HepG2 (cell line): Measurements from ENCODE around the gene MZF1. TPM values are rescaled to one million over a fixed set of nuclear protein-coding genes. Genes with fewer than 3 reads are reported as not detected.
A peak's percentile ranks its signal among the peaks of the same experiment; 100 is the strongest.

ENCODE experiments used
- CAMTA2 ChIP-seq: sonication (generic); formaldehyde crosslinking; IDR thresholded peaks from 2 replicates; pipeline ENCODE4 v1.4.0; 2020; ENCODE audit warnings: mild to moderate bottlenecking, missing genetic modification reagents, borderline replicate concordance
- ELF3 ChIP-seq: IDR thresholded peaks from 2 replicates; pipeline ENCODE4 v1.6.1; 2016; ENCODE audit warnings: missing genetic modification reagents, missing compliant biosample characterization
- ERF ChIP-seq: IDR thresholded peaks from 2 replicates; pipeline ENCODE4 v1.6.1; 2018; ENCODE audit warnings: missing biosample characterization, missing genetic modification reagents
- HHEX ChIP-seq: IDR thresholded peaks from 2 replicates; pipeline ENCODE4 v1.6.1; 2016; ENCODE audit warnings: control low read depth
- HOMEZ ChIP-seq: IDR thresholded peaks from 2 replicates; pipeline ENCODE4 v1.6.1; 2016; ENCODE audit warnings: low read depth
- MBD4 ChIP-seq: IDR thresholded peaks from 2 replicates; pipeline ENCODE4 v1.6.1; 2012; ENCODE audit warnings: low read length, inconsistent platforms, borderline replicate concordance
- SRSF9 ChIP-seq: fragments of 200-400 bp; formaldehyde crosslinking; IDR thresholded peaks from 2 replicates; pipeline ENCODE4 v1.6.1; 2018; ENCODE audit warnings: borderline replicate concordance, mild to moderate bottlenecking, low read depth, low read length; ENCODE audit not compliant: insufficient read depth, poor library complexity, severe bottlenecking
- TFDP1 ChIP-seq: IDR thresholded peaks from 2 replicates; pipeline ENCODE4 v1.6.1; 2016; ENCODE audit warnings: missing compliant biosample characterization, missing genetic modification reagents, borderline replicate concordance
- ZBTB40 ChIP-seq, 2 experiments: fragments of 450-650 bp in 1 of 2; sonication (generic) in 1 of 2; formaldehyde crosslinking in 1 of 2; IDR thresholded peaks; 2 replicates each; pipeline versions ENCODE4 v1.6.1 to v1.8.0; 2016 to 2022; ENCODE audit warnings: antibody characterized with exemption in 1 of 2, mild to moderate bottlenecking in 1 of 2, missing genetic modification reagents in 1 of 2
- ZNF234 ChIP-seq: sonication (generic); formaldehyde crosslinking; conservative IDR thresholded peaks from 2 replicates; pipeline ENCODE4 v1.5.1; 2020; ENCODE audit warnings: mild to moderate bottlenecking, missing genetic modification reagents
- ZNF326 ChIP-seq: sonication (generic); formaldehyde crosslinking; IDR thresholded peaks from 2 replicates; pipeline ENCODE4 v1.4.0; 2020; ENCODE audit warnings: missing genetic modification reagents, borderline replicate concordance
- ZNF746 ChIP-seq: sonication (generic); formaldehyde crosslinking; IDR thresholded peaks from 2 replicates; pipeline ENCODE4 v1.8.0; 2022; ENCODE audit warnings: mild to moderate bottlenecking, missing genetic modification reagents
- ZNF788 ChIP-seq: sonication (generic); formaldehyde crosslinking; IDR thresholded peaks from 2 replicates; pipeline ENCODE4 v1.5.0; 2020; ENCODE audit warnings: mild to moderate bottlenecking, missing genetic modification reagents, borderline replicate concordance
- ZNF83 ChIP-seq: sonication (generic); formaldehyde crosslinking; IDR thresholded peaks from 2 replicates; pipeline ENCODE4 v1.4.0; 2020; ENCODE audit warnings: missing genetic modification reagents, mild to moderate bottlenecking, borderline replicate concordance
- polyA plus RNA-seq, 8 experiments: library from polyadenylated mRNA; depleted of rRNA in 3 of 8; stranded (reverse) in 7 of 8; unstranded in 1 of 8; fragments of >200 nt; fragmentation: Illumina TruSeq in 4 of 8; extraction: Trizol in 4 of 8; gene quantifications; 2 replicates each; pipeline versions ENCODE4 v1.2.1 to v1.2.3, GENCODE V29; 2011 to 2016; ENCODE audit warnings: low read depth in 4 of 8, missing spikeins in 1 of 8, mixed read lengths in 1 of 8; ENCODE audit not compliant: insufficient read depth in 1 of 8
- total RNA-seq, 5 experiments: library from RNA; depleted of rRNA; stranded (reverse); fragments of >200 nt; fragmentation: Illumina TruSeq; extraction: Trizol; gene quantifications; 2 replicates each; pipeline ENCODE4 v1.2.3, GENCODE V29; 2016; ENCODE audit warnings: low read depth in 1 of 5

MZF1 gene
- total and polyA plus RNA-seq, 2 of the 13 experiments (the other 11 are each of a cell fraction or from before 2014, with no cell fraction given), result 3.1 to 8.1 TPM

- peak; percentile 75 for TF ChIP-seq ELF3 (CRISPR knock-in tag)
- peak; percentile 24; the same call in 1 of the 2 replicates for TF ChIP-seq TFDP1 (CRISPR knock-in tag)
- 0 out of 2 replicates have a peak, but pooled peaks have one; percentile 57 for TF ChIP-seq CAMTA2 (CRISPR knock-in tag)
- TF ChIP-seq ZBTB40 (IDR thresholded peaks at IDR 0.05), result peak; percentile 44; the same call in 1 of the 2 replicates
- TF ChIP-seq ZBTB40 (CRISPR knock-in tag; IDR thresholded peaks at IDR 0.05), result peak; percentile 56
- no peak for TF ChIP-seq ZNF746 (CRISPR knock-in tag)
- no peak for TF ChIP-seq MBD4
- no peak for TF ChIP-seq ZNF326 (CRISPR knock-in tag)
- peak; percentile 51; the same call in 1 of the 2 replicates for TF ChIP-seq ERF (CRISPR knock-in tag)
- no peak for TF ChIP-seq ZNF234 (CRISPR knock-in tag)
- TF ChIP-seq HHEX (CRISPR knock-in tag), result no peak
- 0 out of 2 replicates have a peak, but pooled peaks have one; percentile 31 for TF ChIP-seq HOMEZ
- no peak for TF ChIP-seq SRSF9
- TF ChIP-seq ZNF788 (CRISPR knock-in tag), result peak; percentile 59; the same call in 1 of the 2 replicates
- no peak for TF ChIP-seq ZNF83
These were observed at the start of gene MZF1 (continued) for GRCh38 chr19:58572818-58573657.
